Epithelial cell of esophagus (primary cell): ENCODE measurements around the gene REEP1.
"Not testable (repeated sequence)": the region's sequence is repeated elsewhere in the genome, so short reads cannot be mapped to it uniquely, and the experiment has no call there.

ENCODE experiments used
- DNase-seq: peaks from one replicate; pipeline ENCODE4 v3.0.0; 2010; ENCODE audit warnings: low read depth
- H3K4me3 ChIP-seq: 2 replicates; pipeline ENCODE4 v1.5.1; 2011; ENCODE audit warnings: mild to moderate bottlenecking, low read length, control low read depth
- CTCF ChIP-seq: IDR thresholded peaks from 2 replicates; pipeline ENCODE4 v1.5.1; 2011; ENCODE audit warnings: low read depth, mild to moderate bottlenecking, low read length, control low read depth, inconsistent platforms; ENCODE audit not compliant: insufficient read depth; ENCODE audit errors: missing control alignments

Gene REEP1

DNA sequence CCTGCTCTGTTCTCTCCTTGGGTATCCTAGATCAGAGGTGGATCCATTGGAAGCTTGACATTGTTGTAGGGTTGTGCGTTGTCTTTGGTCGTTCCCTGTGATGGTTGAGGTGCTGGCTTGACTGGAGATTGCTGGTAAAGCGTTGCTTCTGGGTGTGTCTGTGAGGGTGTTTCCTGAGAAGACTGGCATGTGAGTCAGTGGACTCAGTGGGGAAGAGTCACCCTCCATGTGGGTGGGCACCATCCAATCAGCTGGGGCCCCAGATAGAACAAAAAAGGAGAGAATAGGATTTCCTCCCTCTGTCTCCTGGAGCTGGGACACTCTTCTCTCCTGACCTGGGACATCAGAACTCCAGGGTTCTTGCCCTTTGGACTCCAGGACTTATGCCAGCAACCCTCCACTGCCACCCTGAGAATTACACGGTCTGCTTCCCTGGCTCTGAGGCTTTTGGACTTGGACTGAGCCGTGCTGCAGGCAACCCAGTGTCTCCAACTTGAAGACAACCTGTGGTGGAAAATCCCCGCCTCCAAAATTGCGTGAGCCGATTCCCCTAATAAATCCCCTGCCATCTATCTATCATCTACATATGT, 14.8 kb upstream of the REEP1 start:
- H3K4me3 ChIP-seq: no peak overlapping the region
- no peak for DNase-seq
- TF ChIP-seq CTCF: no peak

DNA sequence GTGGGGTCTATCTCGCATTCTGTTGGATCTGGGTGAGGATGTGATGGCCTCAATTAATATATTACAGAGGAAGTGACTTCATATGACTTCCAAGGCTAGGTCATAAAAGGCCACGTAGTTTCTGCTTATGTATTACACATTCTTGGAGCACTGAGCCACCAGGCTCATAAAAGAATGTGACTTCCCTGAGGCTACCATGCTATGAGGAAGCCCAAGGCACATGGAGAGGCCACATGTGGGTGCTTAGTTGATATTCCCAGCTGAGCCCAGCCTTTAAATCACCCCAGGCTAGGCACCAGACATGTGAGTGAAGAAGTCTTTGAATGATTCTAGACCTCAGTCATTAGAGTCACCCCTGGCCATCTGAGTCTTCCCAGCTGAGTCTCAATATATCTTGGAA, 13.3 kb upstream of the REEP1 start:
- no peak overlapping the region for H3K4me3 ChIP-seq
- TF ChIP-seq CTCF: no peak
- no peak for DNase-seq

- H3K4me3 ChIP-seq: no peak overlapping the region
- no peak for DNase-seq
- TF ChIP-seq CTCF: no peak
Observed at GRCh38 chr2:86347401-86347800, 10.0 kb upstream of the REEP1 start.

DNA sequence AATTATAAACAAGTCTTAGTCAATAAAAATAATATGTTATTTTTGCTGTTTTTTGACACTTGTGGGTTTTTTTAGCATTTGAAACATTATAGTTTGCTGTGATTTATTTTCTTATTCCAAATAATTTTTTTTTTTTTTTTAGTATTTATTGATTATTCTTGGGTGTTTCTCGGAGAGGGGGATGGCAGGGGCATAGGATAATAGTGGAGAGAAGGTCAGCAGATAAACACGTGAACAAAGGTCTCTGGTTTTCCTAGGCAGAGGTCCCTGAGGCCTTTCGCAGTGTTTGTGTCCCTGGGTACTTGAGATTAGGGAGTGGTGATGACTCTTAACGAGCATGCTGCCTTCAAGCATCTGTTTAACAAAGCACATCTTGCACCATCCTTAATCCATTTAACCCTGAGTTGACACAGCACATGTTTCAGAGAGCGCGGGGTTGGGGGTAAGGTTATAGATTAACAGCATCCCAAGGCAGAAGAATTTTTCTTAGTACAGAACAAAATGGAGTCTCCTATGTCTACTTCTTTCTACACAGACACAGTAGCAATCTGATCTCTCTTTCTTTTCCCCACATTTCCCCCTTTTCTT, 8.5 kb upstream of the REEP1 start:
- not testable (repeated sequence) for DNase-seq, H3K4me3 ChIP-seq

GRCh38 chr2:86344404-86344803, 7.0 kb upstream of the REEP1 start:
- no peak for DNase-seq
- no peak for TF ChIP-seq CTCF
- H3K4me3 ChIP-seq: no peak overlapping the region

GRCh38 chr2:86342488-86342887, 5.1 kb upstream of the REEP1 start:
- no peak for TF ChIP-seq CTCF
- no peak for DNase-seq
- H3K4me3 ChIP-seq: no peak overlapping the region

- H3K4me3 ChIP-seq: no peak overlapping the region
- no peak for TF ChIP-seq CTCF
- no peak for DNase-seq
Observed at GRCh38 chr2:86341470-86341869, 4.0 kb upstream of the REEP1 start.
